SK-N-MC (cell line): ENCODE results near the gene ZNF30.
"Not testable (repeated sequence)": the region's sequence is repeated elsewhere in the genome, so short reads cannot be mapped to it uniquely, and the experiment has no call there.

Experiments
- DNase-seq: peaks from one replicate; pipeline ENCODE4 v3.0.0-alpha.2; 2011; ENCODE audit warnings: low read depth, low spot score
- H3K27ac ChIP-seq: fragments of 200-600 bp; sonication (generic); 2 replicates; pipeline ENCODE4 v1.5.1; 2016; ENCODE audit warnings: mixed run types
- H3K36me3 ChIP-seq: fragments of 200-600 bp; sonication (generic); 2 replicates; pipeline ENCODE4 v1.6.1; 2017; ENCODE audit warnings: antibody characterized with exemption, low read length, mixed read lengths; ENCODE audit not compliant: insufficient read depth
- H3K4me3 ChIP-seq: fragments of 200-600 bp; sonication (generic); 2 replicates; pipeline ENCODE4 v1.5.1; 2016
- H3K9ac ChIP-seq: fragments of 200-600 bp; sonication (generic); 2 replicates; pipeline ENCODE4 v1.8.0; 2017; ENCODE audit warnings: mixed run types, mixed read lengths; ENCODE audit not compliant: insufficient read length
- H3K9me3 ChIP-seq: fragments of 200-600 bp; sonication (generic); 2 replicates; pipeline ENCODE4 v1.6.1; 2017; ENCODE audit warnings: low read depth, mild to moderate bottlenecking, antibody characterized with exemption, low read length, moderate library complexity, mixed read lengths
- EZH2 ChIP-seq: fragments of 200-600 bp; sonication (generic); IDR thresholded peaks from one replicate; pipeline ENCODE4 v1.6.1; 2017; ENCODE audit warnings: antibody characterized with exemption
- FOXP2 ChIP-seq: optimal IDR thresholded peaks from 2 replicates; pipeline ENCODE3; 2011; ENCODE audit warnings: mild to moderate bottlenecking, moderate library complexity; ENCODE audit not compliant: insufficient read depth; ENCODE audit errors: extremely low read length, control extremely low read depth
- POLR2AphosphoS5 ChIP-seq: IDR thresholded peaks from 2 replicates; pipeline ENCODE4 v1.6.1; 2012; ENCODE audit warnings: mild to moderate bottlenecking, low read depth, low read length, borderline replicate concordance

ZNF30 gene

DNA sequence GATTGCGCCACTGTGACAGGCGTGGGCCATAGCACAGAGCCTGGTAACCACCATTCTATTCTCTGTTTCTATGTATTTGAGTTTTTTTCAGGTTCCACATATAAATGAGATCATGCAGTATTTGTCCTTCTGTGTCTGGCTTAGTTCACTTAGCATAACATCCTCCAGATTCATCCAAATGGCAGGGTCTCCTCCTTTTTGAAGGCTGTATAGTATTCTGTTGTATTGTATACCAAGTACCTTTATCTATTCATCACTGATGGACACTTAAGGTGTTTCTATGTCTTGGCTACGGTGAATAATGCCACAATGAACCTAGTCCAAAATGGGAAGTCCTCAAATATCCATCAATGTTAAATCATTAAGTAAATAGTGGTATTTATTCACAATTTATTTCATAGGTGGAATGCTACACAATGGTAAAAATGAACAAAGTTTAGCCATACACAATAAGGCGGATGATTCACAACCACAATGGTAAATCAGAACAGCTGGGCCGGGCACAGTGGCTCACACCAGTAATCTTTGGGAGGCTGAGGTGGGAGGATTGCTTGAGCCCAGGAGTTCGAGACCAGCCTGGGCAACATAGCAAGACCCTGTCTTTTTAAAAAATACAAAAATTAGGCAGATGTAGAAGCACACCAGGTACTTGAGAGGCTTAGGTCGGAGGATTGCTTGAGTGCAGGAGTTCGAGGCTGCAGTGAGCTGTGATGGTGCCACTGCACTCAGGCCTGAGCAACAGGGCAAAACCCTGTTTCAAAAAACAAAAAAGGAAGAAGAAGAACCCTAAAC lies 65.0 kb downstream of the ZNF30 start:
- Histone ChIP-seq H3K27ac (no peak overlapping the region), H3K4me3 (no peak overlapping the region), H3K9ac (no peak overlapping the region), H3K9me3 (no peaks in the 10 kb centered on the region), H3K36me3 (no peaks in the 10 kb centered on the region)
- TF ChIP-seq FOXP2 (no peak), POLR2AphosphoS5 (no peak), EZH2 (no peak)
- no peak for DNase-seq

DNA sequence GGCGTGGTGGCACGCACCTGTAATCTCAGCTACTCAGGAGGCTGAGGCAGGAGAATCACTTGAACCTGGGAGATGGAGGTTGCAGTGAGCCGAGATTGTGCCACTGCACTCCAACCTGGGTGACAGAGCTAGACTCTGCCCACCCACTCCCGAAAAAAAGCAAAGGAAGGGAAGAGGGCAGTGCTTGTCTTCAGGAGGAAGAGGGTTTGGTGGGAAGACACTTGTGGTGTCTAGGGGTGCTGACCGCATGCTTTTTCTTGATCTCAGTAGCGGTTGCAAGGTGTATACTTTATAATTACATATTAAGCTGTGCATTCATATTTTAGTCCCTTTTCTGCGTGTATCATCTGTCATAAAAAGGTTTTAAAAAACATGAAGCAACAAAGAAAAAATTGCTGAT lies 65.9 kb downstream of the ZNF30 start:
- H3K4me3 ChIP-seq, H3K9me3 ChIP-seq, H3K36me3 ChIP-seq, DNase-seq, H3K27ac ChIP-seq, H3K9ac ChIP-seq: not testable (repeated sequence)

- TF ChIP-seq POLR2AphosphoS5, result no peak
- no peak for TF ChIP-seq EZH2
- TF ChIP-seq FOXP2, result no peak
- no peaks in the 10 kb centered on the region for H3K36me3 ChIP-seq
- H3K4me3 ChIP-seq, result no peak overlapping the region
- H3K27ac ChIP-seq, result no peak overlapping the region
- no peak overlapping the region for H3K9ac ChIP-seq
- no peaks in the 10 kb centered on the region for H3K9me3 ChIP-seq
- DNase-seq, result no peak
These were observed 67.6 kb downstream of the ZNF30 start for GRCh38 chr19:34994286-34994642.
